Putamen (tissue), 1 donor: ENCODE results near the gene FASLG.
A peak's percentile ranks its signal among the peaks of the same experiment; 100 is the strongest.
"Not testable (repeated sequence)": the region's sequence is repeated elsewhere in the genome, so short reads cannot be mapped to it uniquely, and the experiment has no call there.

Source experiments
- DNase-seq: peaks from one replicate; pipeline ENCODE4 v3.0.0-alpha.2; 2016; ENCODE audit warnings: low spot score

Gene FASLG

GRCh38 chr1:172658871-172659453 is at the start of gene FASLG:
Gene FASLG, plus strand, starts transcription at chr1:172659103. Its CDS starts 99 bp downstream, at chr1:172659202.
- DNase-seq, result peak; percentile 25

GRCh38 chr1:172609528-172609927 is 49.4 kb upstream of the FASLG start:
- no peak for DNase-seq

GRCh38 chr1:172612478-172612877 is 46.4 kb upstream of the FASLG start:
- DNase-seq, result no peak

GRCh38 chr1:172613294-172613693 is 45.6 kb upstream of the FASLG start:
- no peak for DNase-seq

GRCh38 chr1:172616195-172616594 is 42.7 kb upstream of the FASLG start:
- no peak for DNase-seq

- DNase-seq, result no peak
Measured at GRCh38 chr1:172616636-172617035, 42.3 kb upstream of the FASLG start.

- DNase-seq, result not testable (repeated sequence)
Measured at GRCh38 chr1:172620603-172621002, 38.3 kb upstream of the FASLG start.

- DNase-seq, result no peak
Measured at GRCh38 chr1:172622541-172622940, 36.4 kb upstream of the FASLG start.

- DNase-seq, result no peak
Measured at GRCh38 chr1:172623748-172624147, 35.2 kb upstream of the FASLG start.

GRCh38 chr1:172626845-172627244 is 32.1 kb upstream of the FASLG start:
- DNase-seq, result no peak

GRCh38 chr1:172627702-172628101 is 31.2 kb upstream of the FASLG start:
- no peak for DNase-seq

GRCh38 chr1:172628401-172628800 is 30.5 kb upstream of the FASLG start:
- no peak for DNase-seq

GRCh38 chr1:172629170-172629569 is 29.7 kb upstream of the FASLG start:
- no peak for DNase-seq

GRCh38 chr1:172629638-172630037 is 29.3 kb upstream of the FASLG start:
- no peak for DNase-seq

GRCh38 chr1:172630056-172630818 is 28.7 kb upstream of the FASLG start:
- DNase-seq, result no peak

GRCh38 chr1:172630868-172631267 is 28.0 kb upstream of the FASLG start:
- DNase-seq, result no peak

- peak; percentile 17 for DNase-seq
Measured at GRCh38 chr1:172637522-172637921, 21.4 kb upstream of the FASLG start.

- DNase-seq, result no peak
Measured at GRCh38 chr1:172638249-172638648, 20.7 kb upstream of the FASLG start.

- DNase-seq, result no peak
Measured at GRCh38 chr1:172638885-172639831, 19.7 kb upstream of the FASLG start.

GRCh38 chr1:172640111-172640510 is 18.8 kb upstream of the FASLG start:
- no peak for DNase-seq

- DNase-seq, result no peak
Measured at GRCh38 chr1:172641492-172641891, 17.4 kb upstream of the FASLG start.

GRCh38 chr1:172642970-172643369 is 15.9 kb upstream of the FASLG start:
- DNase-seq, result no peak

- DNase-seq, result no peak
Measured at GRCh38 chr1:172646653-172647052, 12.2 kb upstream of the FASLG start.
